ENCODE results near the gene LDLRAD4.

LDLRAD4 gene

GRCh38 chr18:13577091-13577697 is 358.6 kb downstream of the LDLRAD4 start:
- in situ Hi-C loops (cut with MboI; ENCODE audit: low sequenced_read_pairs) = no loop called here
- no peaks in the 10 kb centered on the region for H3K4me1 ChIP-seq

GRCh38 chr18:13577781-13578180 is 359.2 kb downstream of the LDLRAD4 start:
- in situ Hi-C loops (cut with MboI; ENCODE audit: low sequenced_read_pairs) = no loop called here
- H3K4me3 ChIP-seq = no peak overlapping the region

More at GRCh38 chr18:13577091-13577697, 358.6 kb downstream of the LDLRAD4 start:
- Histone ChIP-seq H3K4me3 (no peak overlapping the region), H3K36me3 (replicated peaks) (no peaks in the 10 kb centered on the region), H3K9me3 (no peaks in the 10 kb centered on the region), H3K27me3 (ENCODE audit: low read depth) (0 out of 2 replicates have a peak, but pooled peaks cover 4% of the 10 kb centered on the region)
- DNase-seq (ENCODE audit: low spot score in 2 of 2) = no peak

GRCh38 chr18:13578400-13578799 is 359.8 kb downstream of the LDLRAD4 start:
- no peak for DNase-seq (ENCODE audit: low spot score in 2 of 2)
- in situ Hi-C loops (cut with MboI; ENCODE audit: low sequenced_read_pairs) = no loop called here
- Histone ChIP-seq H3K4me1 (no peaks in the 10 kb centered on the region), H3K27me3 (ENCODE audit: low read depth) (0 out of 2 replicates have a peak, but pooled peaks cover 4% of the 10 kb centered on the region), H3K4me3 (no peak overlapping the region), H3K36me3 (replicated peaks) (no peaks in the 10 kb centered on the region), H3K9me3 (no peaks in the 10 kb centered on the region)

More at GRCh38 chr18:13577781-13578180, 359.2 kb downstream of the LDLRAD4 start:
- no peak for DNase-seq (ENCODE audit: low spot score in 2 of 2)
- H3K36me3 ChIP-seq (replicated peaks) = no peaks in the 10 kb centered on the region
- H3K9me3 ChIP-seq = no peaks in the 10 kb centered on the region
- H3K4me1 ChIP-seq = no peaks in the 10 kb centered on the region
- 0 out of 2 replicates have a peak, but pooled peaks cover 4% of the 10 kb centered on the region for H3K27me3 ChIP-seq (ENCODE audit: low read depth)

GRCh38 chr18:13579874-13580273 is 361.3 kb downstream of the LDLRAD4 start:
- no peaks in the 10 kb centered on the region for H3K4me1 ChIP-seq
- no peak for DNase-seq (ENCODE audit: low spot score in 2 of 2)
- H3K27me3 ChIP-seq (ENCODE audit: low read depth) = 0 out of 2 replicates have a peak, but pooled peaks cover 4% of the 10 kb centered on the region
- no peaks in the 10 kb centered on the region for H3K36me3 ChIP-seq (replicated peaks)
- no peak overlapping the region for H3K4me3 ChIP-seq
- no peaks in the 10 kb centered on the region for H3K9me3 ChIP-seq
- in situ Hi-C loops (cut with MboI; ENCODE audit: low sequenced_read_pairs) = no loop called here

- H3K4me1 ChIP-seq = no peaks in the 10 kb centered on the region
- in situ Hi-C loops (cut with MboI; ENCODE audit: low sequenced_read_pairs) = no loop called here
- 0 out of 2 replicates have a peak, but pooled peaks cover 4% of the 10 kb centered on the region for H3K27me3 ChIP-seq (ENCODE audit: low read depth)
- no peak for DNase-seq (ENCODE audit: low spot score in 2 of 2)
- H3K4me3 ChIP-seq = no peak overlapping the region
- H3K9me3 ChIP-seq = no peaks in the 10 kb centered on the region
- H3K36me3 ChIP-seq (replicated peaks) = no peaks in the 10 kb centered on the region
Measured at GRCh38 chr18:13580351-13580750, 361.8 kb downstream of the LDLRAD4 start.

GRCh38 chr18:13580991-13581390 is 362.4 kb downstream of the LDLRAD4 start:
- H3K4me3 ChIP-seq = no peak overlapping the region
- H3K27me3 ChIP-seq (ENCODE audit: low read depth) = 0 out of 2 replicates have a peak, but pooled peaks cover 4% of the 10 kb centered on the region
- in situ Hi-C loops (cut with MboI; ENCODE audit: low sequenced_read_pairs) = no loop called here
- DNase-seq (ENCODE audit: low spot score in 2 of 2) = no peak
- H3K4me1 ChIP-seq = no peaks in the 10 kb centered on the region
- H3K36me3 ChIP-seq (replicated peaks) = no peaks in the 10 kb centered on the region
- no peaks in the 10 kb centered on the region for H3K9me3 ChIP-seq

GRCh38 chr18:13581496-13582177 is 363.1 kb downstream of the LDLRAD4 start:
- in situ Hi-C loops (cut with MboI; ENCODE audit: low sequenced_read_pairs) = no loop called here

GRCh38 chr18:13582178-13582670 is 363.7 kb downstream of the LDLRAD4 start:
- H3K4me3 ChIP-seq = no peak overlapping the region
- H3K36me3 ChIP-seq (replicated peaks) = no peaks in the 10 kb centered on the region
- DNase-seq (ENCODE audit: low spot score in 2 of 2) = no peak
- no peaks in the 10 kb centered on the region for H3K9me3 ChIP-seq
- in situ Hi-C loops (cut with MboI; ENCODE audit: low sequenced_read_pairs) = no loop called here
- 0 out of 2 replicates have a peak, but pooled peaks cover 2% of the 10 kb centered on the region for H3K27me3 ChIP-seq (ENCODE audit: low read depth)
- H3K4me1 ChIP-seq = no peaks in the 10 kb centered on the region

More at GRCh38 chr18:13581496-13582177, 363.1 kb downstream of the LDLRAD4 start:
- Histone ChIP-seq H3K4me3 (no peak overlapping the region), H3K27me3 (ENCODE audit: low read depth) (0 out of 2 replicates have a peak, but pooled peaks cover 4% of the 10 kb centered on the region), H3K9me3 (no peaks in the 10 kb centered on the region), H3K36me3 (replicated peaks) (no peaks in the 10 kb centered on the region), H3K4me1 (no peaks in the 10 kb centered on the region)
- no peak for DNase-seq (ENCODE audit: low spot score in 2 of 2)

GRCh38 chr18:13583576-13584550 is 365.3 kb downstream of the LDLRAD4 start:
- H3K4me1 ChIP-seq = no peaks in the 10 kb centered on the region
- no peak for DNase-seq (ENCODE audit: low spot score in 2 of 2)
- no peaks in the 10 kb centered on the region for H3K36me3 ChIP-seq (replicated peaks)
- 0 out of 2 replicates have a peak, but pooled peaks cover 2% of the 10 kb centered on the region for H3K27me3 ChIP-seq (ENCODE audit: low read depth)
- H3K9me3 ChIP-seq = no peaks in the 10 kb centered on the region
- H3K4me3 ChIP-seq = no peak overlapping the region
- in situ Hi-C loops (cut with MboI; ENCODE audit: low sequenced_read_pairs) = no loop called here

GRCh38 chr18:13584825-13585224 is 366.3 kb downstream of the LDLRAD4 start:
- Histone ChIP-seq H3K4me1 (no peaks in the 10 kb centered on the region), H3K9me3 (no peaks in the 10 kb centered on the region), H3K4me3 (no peak overlapping the region), H3K36me3 (replicated peaks) (no peaks in the 10 kb centered on the region), H3K27me3 (ENCODE audit: low read depth) (no peaks in the 10 kb centered on the region)
- in situ Hi-C loops (cut with MboI; ENCODE audit: low sequenced_read_pairs) = no loop called here
- no peak for DNase-seq (ENCODE audit: low spot score in 2 of 2)

- DNase-seq (ENCODE audit: low spot score in 2 of 2) = no peak
- in situ Hi-C loops (cut with MboI; ENCODE audit: low sequenced_read_pairs) = no loop called here
- Histone ChIP-seq H3K36me3 (replicated peaks) (no peaks in the 10 kb centered on the region), H3K4me1 (no peaks in the 10 kb centered on the region), H3K4me3 (no peak overlapping the region), H3K9me3 (no peaks in the 10 kb centered on the region), H3K27me3 (ENCODE audit: low read depth) (no peaks in the 10 kb centered on the region)
Measured at GRCh38 chr18:13585379-13586153, 367.0 kb downstream of the LDLRAD4 start.

- no peaks in the 10 kb centered on the region; the same call in 1 of the 2 replicates for H3K27me3 ChIP-seq (ENCODE audit: low read depth)
- no peak overlapping the region for H3K4me3 ChIP-seq
- no peaks in the 10 kb centered on the region for H3K4me1 ChIP-seq
- no peaks in the 10 kb centered on the region for H3K36me3 ChIP-seq (replicated peaks)
- in situ Hi-C loops (cut with MboI; ENCODE audit: low sequenced_read_pairs) = no loop called here
- no peaks in the 10 kb centered on the region for H3K9me3 ChIP-seq
- DNase-seq (ENCODE audit: low spot score in 2 of 2) = no peak
Measured at GRCh38 chr18:13587001-13587400, 368.4 kb downstream of the LDLRAD4 start.

- Histone ChIP-seq H3K4me1 (no peaks in the 10 kb centered on the region), H3K36me3 (replicated peaks) (no peaks in the 10 kb centered on the region), H3K9me3 (no peaks in the 10 kb centered on the region), H3K4me3 (no peak overlapping the region), H3K27me3 (ENCODE audit: low read depth) (no peaks in the 10 kb centered on the region; the same call in 1 of the 2 replicates)
- no peak for DNase-seq (ENCODE audit: low spot score in 2 of 2)
- in situ Hi-C loops (cut with MboI; ENCODE audit: low sequenced_read_pairs) = no loop called here
Measured at GRCh38 chr18:13587477-13587876, 368.9 kb downstream of the LDLRAD4 start.

All from HAP-1 (cell line).